H9 (cell line): ENCODE results near the gene KIAA1549. TPM values are rescaled to one million over a fixed set of nuclear protein-coding genes. Genes with fewer than 3 reads are reported as not detected.

Source experiments
- DNase-seq: peaks from one replicate; pipeline ENCODE4 v3.0.0-alpha.2; 2017
- H2AFZ ChIP-seq: one replicate; pipeline ENCODE4 v1.6.1; 2013; ENCODE audit warnings: mild to moderate bottlenecking, low read length, control low read depth, moderate library complexity
- H2AK5ac ChIP-seq: 2 replicates; pipeline ENCODE4 v1.6.1; 2013; ENCODE audit warnings: low read length, control low read depth, mixed read lengths; ENCODE audit not compliant: insufficient read length
- H2BK120ac ChIP-seq: one replicate; pipeline ENCODE4 v1.6.1; 2013; ENCODE audit warnings: low read depth, mild to moderate bottlenecking, low read length, control low read depth, inconsistent platforms; ENCODE audit not compliant: poor library complexity, severe bottlenecking
- H2BK12ac ChIP-seq: 2 replicates; pipeline ENCODE4 v1.6.1; 2013; ENCODE audit warnings: low read length, control low read depth, mixed read lengths, low read depth; ENCODE audit not compliant: insufficient read length
- H2BK15ac ChIP-seq: 2 replicates; pipeline ENCODE4 v1.6.1; 2013; ENCODE audit warnings: low read depth, low read length, control low read depth
- H2BK20ac ChIP-seq: one replicate; pipeline ENCODE4 v1.6.1; 2013; ENCODE audit warnings: low read depth, mild to moderate bottlenecking, low read length, control low read depth, inconsistent platforms; ENCODE audit not compliant: poor library complexity, severe bottlenecking
- H2BK5ac ChIP-seq: 2 replicates; pipeline ENCODE4 v1.6.1; 2013; ENCODE audit warnings: low read length, control low read depth, mixed read lengths; ENCODE audit not compliant: insufficient read length
- H3K14ac ChIP-seq: 2 replicates; pipeline ENCODE4 v1.6.1; 2013; ENCODE audit warnings: low read length, control low read depth; ENCODE audit not compliant: insufficient read depth
- H3K18ac ChIP-seq: 2 replicates; pipeline ENCODE4 v1.6.1; 2013; ENCODE audit warnings: low read depth, mild to moderate bottlenecking, mixed read lengths, low read length, control low read depth; ENCODE audit not compliant: insufficient read length
- H3K23ac ChIP-seq: 2 replicates; pipeline ENCODE4 v1.6.1; 2013; ENCODE audit warnings: low read length, control low read depth, mixed read lengths, low read depth; ENCODE audit not compliant: insufficient read length
- H3K23me2 ChIP-seq: 2 replicates; pipeline ENCODE4 v1.6.1; 2013; ENCODE audit warnings: low read depth, mild to moderate bottlenecking, mixed read lengths, low read length, control low read depth; ENCODE audit not compliant: insufficient read length, poor library complexity, severe bottlenecking
- H3K27ac ChIP-seq: 2 replicates; pipeline ENCODE4 v1.5.1; 2013; ENCODE audit warnings: low read length, control low read depth, mixed read lengths, low read depth; ENCODE audit not compliant: insufficient read length
- H3K27me3 ChIP-seq: 2 replicates; pipeline ENCODE4 v1.6.1; 2013; ENCODE audit warnings: low read length, control low read depth, inconsistent platforms; ENCODE audit not compliant: insufficient read depth
- H3K4ac ChIP-seq: 2 replicates; pipeline ENCODE4 v1.6.1; 2013; ENCODE audit warnings: low read depth, mild to moderate bottlenecking, control low read depth, inconsistent platforms, low read length, moderate library complexity
- H3K4me1 ChIP-seq: 2 replicates; pipeline ENCODE4 v1.6.1; 2013; ENCODE audit warnings: low read length, control low read depth, inconsistent platforms; ENCODE audit not compliant: insufficient read depth
- H3K4me2 ChIP-seq: 2 replicates; pipeline ENCODE4 v1.6.1; 2013; ENCODE audit warnings: low read length, control low read depth, mixed read lengths; ENCODE audit not compliant: insufficient read length, insufficient read depth
- H3K56ac ChIP-seq: 2 replicates; pipeline ENCODE4 v1.6.1; 2013; ENCODE audit warnings: low read depth, mild to moderate bottlenecking, mixed read lengths, low read length, control low read depth; ENCODE audit not compliant: insufficient read length
- H3K79me1 ChIP-seq: 2 replicates; pipeline ENCODE4 v1.6.1; 2013; ENCODE audit warnings: low read depth, mild to moderate bottlenecking, moderate library complexity, low read length, control low read depth, inconsistent platforms; ENCODE audit not compliant: insufficient read depth, poor library complexity, severe bottlenecking
- H3K79me2 ChIP-seq: 2 replicates; pipeline ENCODE4 v1.6.1; 2013; ENCODE audit warnings: low read length, control low read depth, inconsistent platforms; ENCODE audit not compliant: insufficient read depth
- H3K9ac ChIP-seq: 2 replicates; pipeline ENCODE4 v1.6.1; 2013; ENCODE audit warnings: low read length, control low read depth, mixed read lengths; ENCODE audit not compliant: insufficient read length; ENCODE audit errors: extremely low read depth
- H3K9me3 ChIP-seq: one replicate; pipeline ENCODE4 v1.6.1; 2013; ENCODE audit warnings: low read depth, low read length, inconsistent platforms; ENCODE audit not compliant: control insufficient read depth
- H3T11ph ChIP-seq: one replicate; pipeline ENCODE4 v1.6.1; 2013; ENCODE audit warnings: mild to moderate bottlenecking, low read length, control low read depth, inconsistent platforms
- H4K20me1 ChIP-seq: one replicate; pipeline ENCODE4 v1.6.1; 2013; ENCODE audit not compliant: control insufficient read depth, insufficient read length, insufficient read depth
- H4K5ac ChIP-seq: 2 replicates; pipeline ENCODE4 v1.6.1; 2013; ENCODE audit warnings: low read depth, mild to moderate bottlenecking, mixed read lengths, low read length, control low read depth; ENCODE audit not compliant: insufficient read length
- H4K8ac ChIP-seq: replicated peaks from 2 replicates; pipeline ENCODE4 v1.6.1; 2013; ENCODE audit warnings: low read length, control low read depth, mixed read lengths, low read depth; ENCODE audit not compliant: insufficient read length
- H4K91ac ChIP-seq: 2 replicates; pipeline ENCODE4 v1.6.1; 2013; ENCODE audit warnings: low read depth, mild to moderate bottlenecking, moderate library complexity, mixed read lengths, low read length, control low read depth; ENCODE audit not compliant: insufficient read length
- H3K27ac Mint-ChIP-seq, 3 experiments: 2 replicates in 2 of 3; 3 replicates in 1 of 3; pipeline ENCODE4 v1.8.0; 2020 to 2021; ENCODE audit warnings: mixed read lengths in 3 of 3, mild to moderate bottlenecking in 1 of 3, moderate library complexity in 1 of 3
- H3K27me3 Mint-ChIP-seq: 2 replicates; pipeline ENCODE4 v1.8.0; 2021; ENCODE audit warnings: low read depth, mild to moderate bottlenecking, moderate library complexity, mixed read lengths
- H3K36me3 Mint-ChIP-seq, 3 experiments: 2 replicates in 2 of 3; 3 replicates in 1 of 3; pipeline ENCODE4 v1.8.0; 2020 to 2021; ENCODE audit warnings: low read depth in 3 of 3, mixed read lengths in 3 of 3; ENCODE audit not compliant: insufficient read depth in 1 of 3
- H3K4me1 Mint-ChIP-seq, 2 experiments: 2 replicates each; pipeline ENCODE4 v1.8.0; 2020; ENCODE audit warnings: mixed read lengths in 2 of 2
- H3K4me3 Mint-ChIP-seq, 2 experiments: 2 replicates in 1 of 2; 3 replicates in 1 of 2; pipeline ENCODE4 v1.8.0; 2020 to 2021; ENCODE audit warnings: mild to moderate bottlenecking in 2 of 2, mixed read lengths in 2 of 2, moderate library complexity in 1 of 2
- H3K9me3 Mint-ChIP-seq, 2 experiments: 2 replicates in 1 of 2; 3 replicates in 1 of 2; pipeline ENCODE4 v1.8.0; 2020; ENCODE audit warnings: mild to moderate bottlenecking in 2 of 2, mixed read lengths in 2 of 2, moderate library complexity in 1 of 2
- WGBS: extraction: QIAGEN DNeasy Blood & Tissue Kit; methylation state at CpG from one replicate; pipeline ENCODE4 v1.1.7; 2013; ENCODE audit warnings: missing lambda C conversion rate, low lambda C conversion rate, mixed read lengths; ENCODE audit not compliant: insufficient read length; ENCODE audit errors: extremely low coverage; 5-methylcytosine and 5-hydroxymethylcytosine counted together
- total RNA-seq: library from RNA; stranded (reverse); gene quantifications from 2 replicates; pipeline ENCODE4 v1.2.1, GENCODE V29; 2021
- TF ChIP-seq, protein P1 (sequence below): fragments of 200-600 bp; sonication (generic); conservative IDR thresholded peaks from 3 replicates; pipeline ENCODE4 v1.8.0; 2021; ENCODE audit warnings: antibody characterized with exemption, mild to moderate bottlenecking

Gene KIAA1549
- total RNA-seq, 1 experiment from 2014 or later, result 11.9 TPM

DNA sequence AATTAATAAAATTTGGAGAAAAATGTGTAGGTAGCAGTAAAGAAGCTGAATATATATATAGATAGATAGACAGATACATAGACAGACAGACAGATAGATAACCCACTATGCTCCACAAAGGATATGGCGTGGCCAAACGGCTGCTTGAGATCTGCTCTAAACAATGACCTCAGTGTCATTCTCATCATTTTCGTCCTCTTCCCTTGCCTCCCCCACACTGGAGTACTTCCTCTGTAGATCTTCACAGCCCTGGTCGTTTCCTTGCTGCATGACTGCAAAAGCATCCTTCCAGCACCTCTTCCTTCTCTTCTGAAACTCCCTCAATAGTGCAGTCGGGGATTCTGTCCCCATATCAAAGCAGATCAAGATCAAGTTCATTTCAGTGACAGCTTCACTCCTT lies 147.6 kb downstream of the KIAA1549 start:
- Histone ChIP-seq H3K14ac (no peak overlapping the region), H3K4me2 (no peak overlapping the region), H2BK12ac (no peak overlapping the region), H3K79me1 (no peaks in the 10 kb centered on the region), H2BK15ac (no peak overlapping the region), H3K23me2 (no peaks in the 10 kb centered on the region), H4K5ac (no peak overlapping the region), H2AK5ac (no peak overlapping the region), H2AFZ (no peak overlapping the region), H2BK5ac (no peak overlapping the region), H2BK120ac (no peak overlapping the region), H3K27me3 (no peaks in the 10 kb centered on the region), H2BK20ac (no peak overlapping the region), H3K4ac (no peak overlapping the region), H4K20me1 (no peaks in the 10 kb centered on the region), H4K8ac (no peak overlapping the region), H3K4me1 (no peaks in the 10 kb centered on the region), H3K23ac (no peak overlapping the region), H4K91ac (no peak overlapping the region), H3T11ph (no peak overlapping the region), H3K9ac (no peak overlapping the region), H3K18ac (no peak overlapping the region), H3K79me2 (no peaks in the 10 kb centered on the region), H3K56ac (no peak overlapping the region), H3K27ac (no peak overlapping the region), H3K9me3 (no peaks in the 10 kb centered on the region)
- TF ChIP-seq, protein P1, sequence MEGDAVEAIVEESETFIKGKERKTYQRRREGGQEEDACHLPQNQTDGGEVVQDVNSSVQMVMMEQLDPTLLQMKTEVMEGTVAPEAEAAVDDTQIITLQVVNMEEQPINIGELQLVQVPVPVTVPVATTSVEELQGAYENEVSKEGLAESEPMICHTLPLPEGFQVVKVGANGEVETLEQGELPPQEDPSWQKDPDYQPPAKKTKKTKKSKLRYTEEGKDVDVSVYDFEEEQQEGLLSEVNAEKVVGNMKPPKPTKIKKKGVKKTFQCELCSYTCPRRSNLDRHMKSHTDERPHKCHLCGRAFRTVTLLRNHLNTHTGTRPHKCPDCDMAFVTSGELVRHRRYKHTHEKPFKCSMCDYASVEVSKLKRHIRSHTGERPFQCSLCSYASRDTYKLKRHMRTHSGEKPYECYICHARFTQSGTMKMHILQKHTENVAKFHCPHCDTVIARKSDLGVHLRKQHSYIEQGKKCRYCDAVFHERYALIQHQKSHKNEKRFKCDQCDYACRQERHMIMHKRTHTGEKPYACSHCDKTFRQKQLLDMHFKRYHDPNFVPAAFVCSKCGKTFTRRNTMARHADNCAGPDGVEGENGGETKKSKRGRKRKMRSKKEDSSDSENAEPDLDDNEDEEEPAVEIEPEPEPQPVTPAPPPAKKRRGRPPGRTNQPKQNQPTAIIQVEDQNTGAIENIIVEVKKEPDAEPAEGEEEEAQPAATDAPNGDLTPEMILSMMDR, result no peak
- no peak for DNase-seq
- Mint-ChIP-seq H3K4me3 (no peak overlapping the region), H3K4me1 (peaks cover 4% of the 10 kb centered on the region in 2 experiments; a peak in 1 of 4 replicates), H3K27me3 (no peaks in the 10 kb centered on the region), H3K27ac (no peak overlapping the region), H3K36me3 (peaks cover 6 to 25% (median 11%) of the 10 kb centered on the region in 3 experiments; a peak in 5 of 7 replicates), H3K9me3 (no peaks in the 10 kb centered on the region)
- no CpG with 5 or more reads among the region's 5 CpGs for WGBS
